ENCODE measurements around the gene CLEC4A.

GRCh38 chr12:8145754-8146441, 22.5 kb downstream of the CLEC4A start:
- TF ChIP-seq SUZ12 (IDR thresholded peaks at IDR 0.05; ENCODE audit: extremely low read depth, insufficient read depth, insufficient read length): no peak
- peak; percentile 41 for TF ChIP-seq YY1 (IDR thresholded peaks at IDR 0.05; ENCODE audit: insufficient read depth, insufficient read length)

Measured in NT2/D1 (cell line).